Vagina (tissue), 2 donors: ENCODE results near the gene ARHGAP24. TPM values are rescaled to one million over a fixed set of nuclear protein-coding genes. Genes with fewer than 3 reads are reported as not detected.

ENCODE experiments used
- DNase-seq, 2 donors: peaks; one replicate each; pipeline ENCODE4 v3.0.0-alpha.2; 2017; ENCODE audit errors: extremely low spot score in 2 of 2
- H3K27ac ChIP-seq: fragments of 200-600 bp; sonication (generic); one replicate; pipeline ENCODE4 v1.5.1; 2019
- H3K27me3 ChIP-seq: fragments of 200-600 bp; sonication (generic); one replicate; pipeline ENCODE4 v1.5.1; 2019
- H3K36me3 ChIP-seq, 2 donors: fragments of 200-600 bp; sonication (generic); one replicate each; pipeline ENCODE4 v1.5.1; 2017 to 2019
- H3K4me1 ChIP-seq: fragments of 200-600 bp; sonication (generic); one replicate; pipeline ENCODE4 v1.5.1; 2019
- H3K4me3 ChIP-seq, 2 donors: fragments of 200-600 bp; sonication (generic); 1 replicate in 1 of 2; 2 replicates in 1 of 2; pipeline ENCODE4 v1.5.1; 2016 to 2019
- H3K9me3 ChIP-seq: fragments of 200-600 bp; sonication (generic); one replicate; pipeline ENCODE4 v1.5.1; 2019
- POLR2A ChIP-seq, 2 donors: fragments of 450-650 bp; IDR thresholded peaks; one replicate each; pipeline ENCODE4 v1.6.1; 2017; ENCODE audit warnings: antibody characterized with exemption in 2 of 2, mild to moderate bottlenecking in 2 of 2, moderate library complexity in 2 of 2
- POLR2AphosphoS5 ChIP-seq, 2 donors: sonication (generic); formaldehyde crosslinking; IDR thresholded peaks; one replicate each; pipeline ENCODE4 v1.9.0; 2017; ENCODE audit warnings: antibody characterized with exemption in 2 of 2, mild to moderate bottlenecking in 2 of 2, low read depth in 1 of 2; ENCODE audit not compliant: insufficient read depth in 1 of 2
- intact Hi-C: fragments of 100-400 bp; cut with DNase I; formaldehyde crosslinking; loops from one replicate; pipeline ENCODE4 v1.15.1; 2023
- total RNA-seq: library from RNA; depleted of rRNA; stranded (reverse); fragments of >200 nt; gene quantifications from one replicate; pipeline ENCODE4 v1.2.3, GENCODE V29; 2016
- TF ChIP-seq, protein P1 (sequence below), 3 experiments: fragments of 450-650 bp in 2 of 3; fragments of 200-600 bp in 1 of 3; sonication (generic) in 1 of 3; IDR thresholded peaks; one replicate each; pipeline ENCODE4 v1.5.1; 2017 to 2019; ENCODE audit warnings: antibody characterized with exemption in 3 of 3, mild to moderate bottlenecking in 2 of 3, moderate library complexity in 2 of 3

Gene ARHGAP24
- total RNA-seq, 1 donor from 2014 or later: 40.0 TPM

DNA sequence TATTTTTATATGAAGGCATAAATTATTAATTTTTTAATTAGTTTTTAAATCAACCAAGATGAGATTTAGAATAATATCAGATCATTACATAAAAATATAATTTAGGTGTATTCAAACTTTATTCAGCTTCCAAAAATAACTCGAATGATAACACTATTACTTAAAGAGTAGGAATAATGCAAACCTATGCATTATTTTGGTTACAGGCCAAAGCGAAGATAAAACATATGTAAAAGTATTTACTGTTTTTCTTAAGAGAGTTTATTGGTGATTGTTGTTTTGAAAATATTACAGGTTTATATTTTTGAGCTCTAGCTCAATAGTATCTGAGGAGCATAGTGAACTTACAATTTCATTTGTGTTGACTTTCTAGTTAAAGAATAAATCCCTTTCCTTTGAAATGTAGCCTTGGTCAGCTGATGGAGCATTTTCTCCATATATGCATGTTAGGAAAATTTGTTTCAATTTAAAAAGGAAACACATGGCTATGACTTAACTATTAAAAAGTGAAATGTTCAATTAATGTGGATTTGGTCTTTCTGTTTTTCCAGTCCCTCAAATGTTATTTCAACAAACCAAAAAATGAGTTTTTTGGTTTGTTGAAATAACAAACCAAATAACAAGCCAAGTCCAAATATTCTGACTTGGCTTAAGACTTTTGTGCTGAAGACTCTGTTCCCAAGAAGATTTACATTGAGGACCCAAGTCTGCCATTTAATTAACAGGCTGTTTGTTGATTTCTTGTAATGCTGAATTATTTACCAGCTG, 346.9 kb downstream of the ARHGAP24 start:
- TF ChIP-seq POLR2AphosphoS5 (IDR thresholded peaks at IDR 0.05; ENCODE audit: insufficient read depth in 1 of 2, low read depth in 1 of 2) (no peak), POLR2A (IDR thresholded peaks at IDR 0.05) (no peak)
- TF ChIP-seq, protein P1, sequence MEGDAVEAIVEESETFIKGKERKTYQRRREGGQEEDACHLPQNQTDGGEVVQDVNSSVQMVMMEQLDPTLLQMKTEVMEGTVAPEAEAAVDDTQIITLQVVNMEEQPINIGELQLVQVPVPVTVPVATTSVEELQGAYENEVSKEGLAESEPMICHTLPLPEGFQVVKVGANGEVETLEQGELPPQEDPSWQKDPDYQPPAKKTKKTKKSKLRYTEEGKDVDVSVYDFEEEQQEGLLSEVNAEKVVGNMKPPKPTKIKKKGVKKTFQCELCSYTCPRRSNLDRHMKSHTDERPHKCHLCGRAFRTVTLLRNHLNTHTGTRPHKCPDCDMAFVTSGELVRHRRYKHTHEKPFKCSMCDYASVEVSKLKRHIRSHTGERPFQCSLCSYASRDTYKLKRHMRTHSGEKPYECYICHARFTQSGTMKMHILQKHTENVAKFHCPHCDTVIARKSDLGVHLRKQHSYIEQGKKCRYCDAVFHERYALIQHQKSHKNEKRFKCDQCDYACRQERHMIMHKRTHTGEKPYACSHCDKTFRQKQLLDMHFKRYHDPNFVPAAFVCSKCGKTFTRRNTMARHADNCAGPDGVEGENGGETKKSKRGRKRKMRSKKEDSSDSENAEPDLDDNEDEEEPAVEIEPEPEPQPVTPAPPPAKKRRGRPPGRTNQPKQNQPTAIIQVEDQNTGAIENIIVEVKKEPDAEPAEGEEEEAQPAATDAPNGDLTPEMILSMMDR (IDR thresholded peaks at IDR 0.05): no peak
- intact Hi-C loops: no loop called here
- H3K27ac ChIP-seq: no peak overlapping the region
- no peaks in the 10 kb centered on the region for H3K36me3 ChIP-seq
- H3K4me3 ChIP-seq: no peak overlapping the region
- no peaks in the 10 kb centered on the region for H3K9me3 ChIP-seq
- H3K4me1 ChIP-seq: peaks cover 23% of the 10 kb centered on the region
- DNase-seq: no peak
- no peaks in the 10 kb centered on the region for H3K27me3 ChIP-seq

DNA sequence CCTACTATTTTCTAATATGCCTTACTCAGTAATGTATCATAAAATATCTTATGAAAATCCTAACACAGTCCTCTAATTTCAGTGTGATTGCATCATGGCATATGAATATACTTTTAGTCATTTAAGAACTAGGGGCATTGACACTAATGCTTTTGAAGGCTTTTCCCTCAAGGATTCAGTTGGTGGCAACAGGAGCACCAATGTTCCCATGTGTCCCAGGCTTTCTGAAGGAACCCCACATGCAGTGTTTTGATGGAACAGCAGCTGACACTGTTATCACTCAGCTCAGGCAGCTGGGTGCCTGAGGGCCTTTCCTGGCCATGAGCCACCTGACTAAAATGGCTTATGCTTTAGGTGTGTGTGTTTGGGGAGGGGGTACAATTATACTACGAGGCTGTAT, 348.3 kb downstream of the ARHGAP24 start:
- H3K4me3 ChIP-seq: no peak overlapping the region
- no peaks in the 10 kb centered on the region for H3K9me3 ChIP-seq
- H3K36me3 ChIP-seq: no peaks in the 10 kb centered on the region
- no peaks in the 10 kb centered on the region for H3K27me3 ChIP-seq
- TF ChIP-seq POLR2A (IDR thresholded peaks at IDR 0.05) (no peak), POLR2AphosphoS5 (IDR thresholded peaks at IDR 0.05; ENCODE audit: insufficient read depth in 1 of 2, low read depth in 1 of 2) (no peak)
- TF ChIP-seq, protein P1 (IDR thresholded peaks at IDR 0.05): no peak
- H3K4me1 ChIP-seq: peaks cover 32% of the 10 kb centered on the region
- intact Hi-C loops: no loop called here
- no peak overlapping the region for H3K27ac ChIP-seq
- no peak for DNase-seq

DNA sequence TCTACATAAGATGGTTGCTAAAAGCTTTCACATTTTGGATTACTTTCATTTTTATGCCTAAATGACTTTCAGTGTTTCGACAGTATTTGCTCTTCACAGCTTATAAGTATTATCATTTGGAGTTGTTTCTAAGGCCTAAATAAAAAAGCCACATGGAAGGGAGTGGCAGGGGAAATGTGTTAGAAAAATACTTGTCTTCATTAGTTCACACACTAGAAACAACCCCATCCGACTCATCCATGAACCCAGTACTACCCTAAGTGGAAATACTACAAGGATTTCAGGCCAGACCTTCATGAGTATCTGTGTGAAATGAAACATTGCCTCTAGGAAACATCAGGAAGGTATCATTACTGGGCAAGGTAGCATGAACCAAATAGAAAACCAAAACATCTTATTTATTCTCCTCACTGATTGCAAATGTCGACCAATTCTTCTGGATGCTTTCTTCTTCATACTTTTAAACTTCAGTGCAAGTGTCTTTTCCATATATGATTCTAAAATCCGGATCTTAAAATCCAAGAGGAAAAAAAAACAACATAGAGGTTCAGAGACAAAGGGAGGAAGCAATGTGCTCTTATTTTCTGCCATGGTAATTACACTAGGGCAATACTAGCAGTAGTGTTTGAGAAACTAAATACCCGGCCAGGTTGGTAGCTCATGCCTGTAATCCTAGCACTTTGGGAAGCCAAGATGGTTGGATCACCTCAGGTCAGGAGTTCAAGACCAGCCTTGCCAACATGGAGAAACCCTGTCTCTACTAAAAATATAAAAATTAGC, 349.4 kb downstream of the ARHGAP24 start:
- Histone ChIP-seq H3K27me3 (no peaks in the 10 kb centered on the region), H3K4me3 (no peak overlapping the region), H3K4me1 (peaks cover 39% of the 10 kb centered on the region), H3K36me3 (no peaks in the 10 kb centered on the region), H3K9me3 (no peaks in the 10 kb centered on the region), H3K27ac (no peak overlapping the region)
- DNase-seq: no peak
- TF ChIP-seq POLR2AphosphoS5 (IDR thresholded peaks at IDR 0.05; ENCODE audit: insufficient read depth in 1 of 2, low read depth in 1 of 2) (no peak), POLR2A (IDR thresholded peaks at IDR 0.05) (no peak)
- TF ChIP-seq, protein P1 (IDR thresholded peaks at IDR 0.05): no peak
- intact Hi-C loops: no loop called here

DNA sequence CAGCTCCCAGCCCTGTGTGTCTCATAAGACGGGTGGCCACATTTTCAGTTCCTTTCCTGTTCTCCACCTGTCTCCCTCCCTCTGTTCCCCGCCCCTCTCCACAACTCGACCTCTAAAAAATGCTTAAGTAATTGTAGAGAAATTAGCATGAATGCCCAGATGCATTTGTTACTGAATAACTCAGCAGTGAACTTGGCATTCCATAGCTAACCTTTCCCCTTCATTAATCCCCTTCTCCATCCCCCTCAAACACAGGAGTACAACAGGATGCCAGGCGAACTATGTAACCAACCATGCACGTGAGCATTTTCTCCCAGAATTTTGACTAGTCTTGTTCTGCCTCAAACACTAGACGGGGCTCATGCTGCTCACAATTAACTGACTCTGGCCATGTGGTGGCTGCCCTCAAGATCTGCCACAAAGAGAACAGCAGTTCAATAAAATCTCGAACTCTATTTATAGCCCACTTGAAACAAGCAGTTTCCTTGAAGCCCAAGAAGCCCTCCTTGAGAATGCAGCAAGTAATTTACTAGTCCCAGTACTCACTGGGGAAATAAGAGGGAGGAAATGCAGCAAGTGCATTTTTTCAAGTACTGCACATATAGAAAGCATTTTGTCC, 351.2 kb downstream of the ARHGAP24 start:
- Histone ChIP-seq H3K4me1 (peaks cover 41% of the 10 kb centered on the region), H3K27ac (no peak overlapping the region)

More for the DNA sequence above, 351.2 kb downstream of the ARHGAP24 start:
- no peaks in the 10 kb centered on the region for H3K36me3 ChIP-seq
- H3K4me3 ChIP-seq: no peak overlapping the region
- TF ChIP-seq POLR2AphosphoS5 (IDR thresholded peaks at IDR 0.05; ENCODE audit: insufficient read depth in 1 of 2, low read depth in 1 of 2): no peak
- TF ChIP-seq POLR2A (IDR thresholded peaks at IDR 0.05): no peak
- TF ChIP-seq, protein P1 (IDR thresholded peaks at IDR 0.05): no peak
- no peaks in the 10 kb centered on the region for H3K27me3 ChIP-seq
- no peaks in the 10 kb centered on the region for H3K9me3 ChIP-seq
- intact Hi-C loops: no loop called here
- no peak for DNase-seq
